Sigmoid colon (tissue), 3 donors: ENCODE measurements around the gene SAFB.

Source experiments
- POLR2A ChIP-seq, 2 donors: fragments of 450-650 bp; IDR thresholded peaks; one replicate each; pipeline ENCODE4 v1.6.1; 2016; ENCODE audit warnings: antibody characterized with exemption in 2 of 2, mild to moderate bottlenecking in 2 of 2, moderate library complexity in 2 of 2
- TF ChIP-seq, protein P1 (sequence below), 4 experiments: fragments of 450-650 bp in 3 of 4; fragments of 200-600 bp in 1 of 4; IDR thresholded peaks; one replicate each; pipeline ENCODE4 v1.5.1; 2016 to 2019; ENCODE audit warnings: antibody characterized with exemption in 4 of 4, mild to moderate bottlenecking in 3 of 4, moderate library complexity in 2 of 4

DNA sequence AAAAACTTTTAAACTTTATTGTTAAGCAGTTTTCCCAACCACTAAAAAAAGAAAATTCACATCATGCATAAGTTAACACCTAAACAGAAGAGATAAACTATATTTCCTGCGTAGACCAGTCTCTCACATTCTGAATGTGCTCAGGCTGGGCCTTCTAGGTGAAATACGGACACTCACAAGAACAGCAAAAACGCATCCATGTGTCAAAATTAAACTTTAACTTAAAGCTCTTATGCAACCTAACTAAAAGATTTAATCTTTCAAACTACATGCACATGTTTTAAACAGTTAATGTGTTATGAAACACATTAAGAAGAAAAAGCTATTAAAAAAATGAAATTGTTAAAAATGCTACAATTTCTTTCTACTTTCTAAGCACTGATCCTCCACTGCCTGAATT lies 2.9 kb upstream of the SAFB start:
- TF ChIP-seq, protein P1, sequence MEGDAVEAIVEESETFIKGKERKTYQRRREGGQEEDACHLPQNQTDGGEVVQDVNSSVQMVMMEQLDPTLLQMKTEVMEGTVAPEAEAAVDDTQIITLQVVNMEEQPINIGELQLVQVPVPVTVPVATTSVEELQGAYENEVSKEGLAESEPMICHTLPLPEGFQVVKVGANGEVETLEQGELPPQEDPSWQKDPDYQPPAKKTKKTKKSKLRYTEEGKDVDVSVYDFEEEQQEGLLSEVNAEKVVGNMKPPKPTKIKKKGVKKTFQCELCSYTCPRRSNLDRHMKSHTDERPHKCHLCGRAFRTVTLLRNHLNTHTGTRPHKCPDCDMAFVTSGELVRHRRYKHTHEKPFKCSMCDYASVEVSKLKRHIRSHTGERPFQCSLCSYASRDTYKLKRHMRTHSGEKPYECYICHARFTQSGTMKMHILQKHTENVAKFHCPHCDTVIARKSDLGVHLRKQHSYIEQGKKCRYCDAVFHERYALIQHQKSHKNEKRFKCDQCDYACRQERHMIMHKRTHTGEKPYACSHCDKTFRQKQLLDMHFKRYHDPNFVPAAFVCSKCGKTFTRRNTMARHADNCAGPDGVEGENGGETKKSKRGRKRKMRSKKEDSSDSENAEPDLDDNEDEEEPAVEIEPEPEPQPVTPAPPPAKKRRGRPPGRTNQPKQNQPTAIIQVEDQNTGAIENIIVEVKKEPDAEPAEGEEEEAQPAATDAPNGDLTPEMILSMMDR (IDR thresholded peaks at IDR 0.05): no peak
- TF ChIP-seq POLR2A (IDR thresholded peaks at IDR 0.05): no peak
